ENCODE data around the gene HERC2.

GRCh38 chr15:28147801-28148200 lies 174.2 kb downstream of the HERC2 start:
- no peak for TF ChIP-seq POLR2A (IDR thresholded peaks at IDR 0.05)
- TF ChIP-seq, protein P1, sequence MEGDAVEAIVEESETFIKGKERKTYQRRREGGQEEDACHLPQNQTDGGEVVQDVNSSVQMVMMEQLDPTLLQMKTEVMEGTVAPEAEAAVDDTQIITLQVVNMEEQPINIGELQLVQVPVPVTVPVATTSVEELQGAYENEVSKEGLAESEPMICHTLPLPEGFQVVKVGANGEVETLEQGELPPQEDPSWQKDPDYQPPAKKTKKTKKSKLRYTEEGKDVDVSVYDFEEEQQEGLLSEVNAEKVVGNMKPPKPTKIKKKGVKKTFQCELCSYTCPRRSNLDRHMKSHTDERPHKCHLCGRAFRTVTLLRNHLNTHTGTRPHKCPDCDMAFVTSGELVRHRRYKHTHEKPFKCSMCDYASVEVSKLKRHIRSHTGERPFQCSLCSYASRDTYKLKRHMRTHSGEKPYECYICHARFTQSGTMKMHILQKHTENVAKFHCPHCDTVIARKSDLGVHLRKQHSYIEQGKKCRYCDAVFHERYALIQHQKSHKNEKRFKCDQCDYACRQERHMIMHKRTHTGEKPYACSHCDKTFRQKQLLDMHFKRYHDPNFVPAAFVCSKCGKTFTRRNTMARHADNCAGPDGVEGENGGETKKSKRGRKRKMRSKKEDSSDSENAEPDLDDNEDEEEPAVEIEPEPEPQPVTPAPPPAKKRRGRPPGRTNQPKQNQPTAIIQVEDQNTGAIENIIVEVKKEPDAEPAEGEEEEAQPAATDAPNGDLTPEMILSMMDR (IDR thresholded peaks at IDR 0.05), result no peak
